Cardiac ventricle fibroblast (primary cell): ENCODE data around the gene CCDC38. TPM values are rescaled to one million over a fixed set of nuclear protein-coding genes. Genes with fewer than 3 reads are reported as not detected.

Experiments
- total RNA-seq: library from RNA; depleted of rRNA; stranded (reverse); fragments of >200 nt; gene quantifications from 2 replicates; pipeline ENCODE4 v1.2.3, GENCODE V29; 2015

Gene CCDC38
- total RNA-seq = not detected in 2 replicates

GRCh38 chr12:95942524-95943329 lies at the start of gene CCDC38:
Gene CCDC38 (minus strand): TSS chr12:95942614. CDS start chr12:95936509, 6,105 bp downstream.

GRCh38 chr12:95943330-95943842 lies 972 bp upstream of the CCDC38 start, which contains the start of gene AMDHD1:
Gene AMDHD1 (plus strand): TSS chr12:95943331. CDS start chr12:95943399, 68 bp downstream.

GRCh38 chr12:95858451-95859343 lies 83.7 kb downstream of the CCDC38 start, which contains the start of gene SNRPF:
Gene SNRPF (plus strand): TSS chr12:95858952. CDS start chr12:95859074, 122 bp downstream.

Other genes starting within 250 kb of the CCDC38 start
- gene NTN4, start 151.8 kb downstream of the CCDC38 start, total RNA-seq = 2.2 and 2.9 TPM in 2 replicates
- 6.2 and 7.3 TPM in 2 replicates for gene SNRPF, start 83.7 kb downstream of the CCDC38 start, total RNA-seq
- not detected in 2 replicates for gene AMDHD1, start 717 bp upstream of the CCDC38 start, total RNA-seq
- gene HAL, start 53.7 kb upstream of the CCDC38 start, total RNA-seq = 0.05 TPM in 1 of 2 replicates, not detected in the other
- gene LTA4H, start 93.0 kb upstream of the CCDC38 start, total RNA-seq = 74.5 and 75.1 TPM in 2 replicates